ENCODE data around the gene LHPP.

DNA sequence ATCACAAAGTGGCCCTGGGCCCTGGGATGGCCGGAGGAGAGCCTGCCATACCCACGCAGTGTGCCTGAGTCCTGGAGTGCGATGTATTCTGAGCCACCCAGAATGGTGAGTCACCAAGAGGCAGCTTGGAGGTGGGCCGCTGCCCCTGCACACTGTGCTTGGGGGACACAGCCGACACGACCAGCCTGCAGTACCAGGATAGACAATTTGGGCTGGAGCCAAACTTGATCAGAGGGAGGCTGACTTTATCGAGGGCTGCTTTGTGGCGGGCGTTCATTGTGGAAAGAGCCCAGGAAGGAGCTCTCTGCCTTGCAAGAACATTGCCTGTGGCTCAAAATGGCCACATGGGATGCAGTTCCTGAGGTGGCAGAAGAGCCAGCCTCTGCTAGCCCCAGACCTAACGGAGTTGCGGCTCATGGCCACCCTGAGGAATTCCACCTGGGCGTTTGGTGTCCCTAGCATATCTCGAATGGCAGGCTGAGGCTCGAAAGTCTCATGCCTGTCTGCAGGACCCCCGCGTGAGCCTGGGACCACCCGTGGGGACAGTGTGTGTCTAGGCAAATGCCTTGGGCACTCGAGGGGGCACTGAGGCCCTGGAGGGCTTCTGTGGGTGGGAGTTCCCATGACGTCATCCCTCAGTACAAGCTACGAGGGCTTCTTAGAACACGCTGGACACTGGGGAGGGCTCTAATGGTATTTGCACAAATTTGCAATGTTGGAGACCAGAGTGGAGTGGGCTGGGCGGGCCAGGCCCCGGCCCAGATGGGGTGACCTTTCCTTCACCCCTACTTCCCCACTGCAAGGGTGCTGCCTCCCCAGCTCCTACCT, 79.7 kb downstream of the LHPP start:
- no peak for TF ChIP-seq GATA2 (IDR thresholded peaks at IDR 0.05; ENCODE audit: low read depth, low read length)
- TF ChIP-seq GATA3 (IDR thresholded peaks at IDR 0.05; ENCODE audit: low read depth, low read length) = no peak

Data from SH-SY5Y (cell line).